Psoas muscle (tissue), 8 donors: ENCODE results near the gene VWA3B. TPM values are rescaled to one million over a fixed set of nuclear protein-coding genes. Genes with fewer than 3 reads are reported as not detected.
"Not testable (repeated sequence)": the region's sequence is repeated elsewhere in the genome, so short reads cannot be mapped to it uniquely, and the experiment has no call there.

Experiments used
- ATAC-seq, 4 donors: fragments of 200-7000 bp; cut with Tn5 transposase; one replicate each; pipeline ENCODE4 v1.9.1; 2020; ENCODE audit warnings: moderate library complexity in 3 of 4, mild to moderate bottlenecking in 2 of 4
- DNase-seq, 2 donors: peaks; one replicate each; pipeline ENCODE4 v3.0.0-alpha.2; 2020
- H3K27ac ChIP-seq: fragments of 200-600 bp; one replicate; pipeline ENCODE4 v1.8.0; 2022
- H3K27me3 ChIP-seq, 3 donors: fragments of 200-600 bp in 1 of 3; one replicate each; pipeline versions ENCODE4 v1.6.1 to v1.8.0; 2013 to 2022; ENCODE audit warnings: low read length in 2 of 3, mild to moderate bottlenecking in 2 of 3, moderate library complexity in 1 of 3; ENCODE audit not compliant: insufficient read depth in 3 of 3
- H3K36me3 ChIP-seq, 2 donors: fragments of 200-600 bp in 1 of 2; one replicate each; pipeline versions ENCODE4 v1.6.1 to v1.8.0; 2013 to 2022; ENCODE audit warnings: low read depth in 1 of 2, mild to moderate bottlenecking in 1 of 2, moderate library complexity in 1 of 2; ENCODE audit not compliant: insufficient read depth in 1 of 2
- H3K4me1 ChIP-seq: fragments of 200-600 bp; one replicate; pipeline ENCODE4 v1.8.0; 2022
- H3K4me3 ChIP-seq: fragments of 200-600 bp; one replicate; pipeline ENCODE4 v1.8.0; 2022; ENCODE audit warnings: mild to moderate bottlenecking
- H3K9me3 ChIP-seq: fragments of 200-600 bp; one replicate; pipeline ENCODE4 v1.8.0; 2022
- WGBS, 3 donors: extraction: QIAGEN DNeasy Blood & Tissue Kit; methylation state at CpG; one replicate each; pipeline versions ENCODE4 v1.1.6 to v1.1.7; 2013; 5-methylcytosine and 5-hydroxymethylcytosine counted together
- intact Hi-C, 2 donors: fragments of 100-400 bp; cut with DNase I; formaldehyde crosslinking; loops; one replicate each; pipeline versions ENCODE4 v1.11.0 to v1.14.2; 2022
- polyA plus RNA-seq, 3 donors: library from polyadenylated mRNA; stranded (reverse); fragments of 200-250 nt; gene quantifications; one replicate each; pipeline ENCODE4 v1.2.3, GENCODE V29; 2013
- total RNA-seq, 4 donors: library from RNA; stranded (reverse); fragmentation: NEBNext Ultra II Directional in 2 of 4; extraction: Animal tissue kit (Norgen Biotek cat#: 25700) in 2 of 4; gene quantifications; one replicate each; pipeline versions ENCODE4 v1.2.1 to v1.2.4, GENCODE V29; 2021 to 2023
- TF ChIP-seq, protein P1 (sequence below): fragments of 200-600 bp; IDR thresholded peaks from one replicate; pipeline ENCODE4 v1.8.0; 2022; ENCODE audit warnings: antibody characterized with exemption
- donor health status: healthy with polysubstance abuse.
- donor health status: DM: no; HTN: no; CAD: no; lungs with moderate emphysema.
- donor health status: Bipolar disorder and iron deficiency.
- donor health status: healthy.
- donor health status: DM: yes; HTN: yes; CAD: no.
- donor health status: DM: no; HTN: no; CAD: no.
- donor health status: DM: no; HTN: no; CAD: no.
- donor health status: DM: yes; HTN: yes; CAD: no.

Gene VWA3B
- total and polyA plus RNA-seq, 7 donors: 0.01 to 0.24 (median 0.21) TPM; not detected in 3

- Histone ChIP-seq H3K27me3 (no peaks in the 10 kb centered on the region), H3K27ac (no peak overlapping the region), H3K9me3 (no peaks in the 10 kb centered on the region), H3K36me3 (no peaks in the 10 kb centered on the region), H3K4me1 (no peaks in the 10 kb centered on the region), H3K4me3 (no peak overlapping the region)
- WGBS, 3 donors: 85 to 88% (median 88%) methylated on average over 12 of the region's 12 CpGs
- ATAC-seq (no peak), DNase-seq (no peak)
- intact Hi-C loops: no loop called here
- TF ChIP-seq, protein P1, sequence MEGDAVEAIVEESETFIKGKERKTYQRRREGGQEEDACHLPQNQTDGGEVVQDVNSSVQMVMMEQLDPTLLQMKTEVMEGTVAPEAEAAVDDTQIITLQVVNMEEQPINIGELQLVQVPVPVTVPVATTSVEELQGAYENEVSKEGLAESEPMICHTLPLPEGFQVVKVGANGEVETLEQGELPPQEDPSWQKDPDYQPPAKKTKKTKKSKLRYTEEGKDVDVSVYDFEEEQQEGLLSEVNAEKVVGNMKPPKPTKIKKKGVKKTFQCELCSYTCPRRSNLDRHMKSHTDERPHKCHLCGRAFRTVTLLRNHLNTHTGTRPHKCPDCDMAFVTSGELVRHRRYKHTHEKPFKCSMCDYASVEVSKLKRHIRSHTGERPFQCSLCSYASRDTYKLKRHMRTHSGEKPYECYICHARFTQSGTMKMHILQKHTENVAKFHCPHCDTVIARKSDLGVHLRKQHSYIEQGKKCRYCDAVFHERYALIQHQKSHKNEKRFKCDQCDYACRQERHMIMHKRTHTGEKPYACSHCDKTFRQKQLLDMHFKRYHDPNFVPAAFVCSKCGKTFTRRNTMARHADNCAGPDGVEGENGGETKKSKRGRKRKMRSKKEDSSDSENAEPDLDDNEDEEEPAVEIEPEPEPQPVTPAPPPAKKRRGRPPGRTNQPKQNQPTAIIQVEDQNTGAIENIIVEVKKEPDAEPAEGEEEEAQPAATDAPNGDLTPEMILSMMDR: no peak
These were observed 213.3 kb downstream of the VWA3B start for GRCh38 chr2:98300141-98300874.

DNA sequence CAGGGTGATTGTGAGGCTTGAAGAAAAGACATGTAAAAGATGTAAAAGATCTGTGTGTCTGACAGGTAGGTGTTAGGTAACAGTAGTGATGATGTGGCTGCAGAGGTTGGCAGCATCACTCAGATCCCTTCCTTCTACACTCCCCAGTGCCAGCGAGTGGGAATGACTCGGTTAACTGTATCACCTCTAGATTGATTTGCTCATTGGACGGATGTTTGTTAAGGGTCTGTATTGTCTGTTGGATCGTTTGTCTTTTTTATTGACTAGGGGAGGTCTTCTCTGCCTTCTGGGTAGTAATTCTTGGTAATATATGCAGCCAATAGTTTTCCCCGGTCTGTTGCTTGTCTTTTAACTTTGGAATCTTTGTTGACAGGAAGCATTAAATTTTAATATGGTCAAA is 214.5 kb downstream of the VWA3B start:
- Histone ChIP-seq H3K36me3 (no peaks in the 10 kb centered on the region), H3K9me3 (no peaks in the 10 kb centered on the region), H3K27ac (no peak overlapping the region), H3K27me3 (no peaks in the 10 kb centered on the region), H3K4me1 (no peaks in the 10 kb centered on the region), H3K4me3 (no peak overlapping the region)
- WGBS, 3 donors: 49 to 68% (median 61%) methylated on average over 5 of the region's 5 CpGs
- intact Hi-C loops: no loop called here
- TF ChIP-seq, protein P1: no peak
- no peak for DNase-seq
- ATAC-seq: no peak

DNA sequence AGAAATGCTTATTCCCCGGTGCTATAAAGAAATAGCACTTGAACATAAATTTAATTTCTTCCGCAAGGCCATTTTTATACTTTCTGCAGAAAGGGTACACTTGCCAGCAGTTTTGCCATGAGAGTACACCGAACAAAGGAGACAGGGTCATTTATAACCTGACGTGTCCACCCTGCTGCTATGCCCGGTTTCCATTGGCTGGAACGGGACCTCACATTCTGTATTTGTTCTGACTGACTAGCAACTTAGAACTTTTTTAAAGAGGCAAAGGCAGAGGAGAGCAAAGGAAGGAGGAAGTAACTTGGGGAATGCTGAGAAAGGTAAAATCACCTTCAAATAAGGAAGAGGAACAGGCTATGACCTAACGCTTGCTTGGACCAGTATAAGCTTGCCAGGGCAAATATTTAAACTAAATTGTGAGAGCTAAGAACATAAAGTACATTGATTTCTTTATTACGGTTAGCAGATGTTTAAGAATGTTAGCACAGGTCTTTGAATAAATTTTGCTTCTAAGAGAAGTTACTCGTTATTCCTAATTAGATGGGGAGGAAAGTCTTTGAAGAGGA is 220.2 kb downstream of the VWA3B start:
- intact Hi-C loops, DNase-seq, H3K36me3 ChIP-seq, H3K27ac ChIP-seq, ATAC-seq, H3K9me3 ChIP-seq, H3K4me1 ChIP-seq, H3K27me3 ChIP-seq, H3K4me3 ChIP-seq: not testable (repeated sequence)
- 74 to 89% (median 79%) methylated on average over 9 of the region's 9 CpGs for WGBS, 3 donors

- Histone ChIP-seq H3K27me3 (peaks cover 0 to 2% (median 0%) of the 10 kb centered on the region in 3 donors), H3K27ac (no peak overlapping the region), H3K36me3 (no peaks in the 10 kb centered on the region), H3K4me1 (no peaks in the 10 kb centered on the region), H3K4me3 (no peak overlapping the region), H3K9me3 (no peaks in the 10 kb centered on the region)
- DNase-seq (no peak), ATAC-seq (no peak)
- intact Hi-C loops: no loop called here
- TF ChIP-seq, protein P1: no peak
- 23 to 30% (median 25%) methylated on average over 8 of the region's 8 CpGs for WGBS, 3 donors
These were observed 221.1 kb downstream of the VWA3B start for GRCh38 chr2:98308068-98308467.

- no peaks in the 10 kb centered on the region for H3K4me1 ChIP-seq
- H3K27me3 ChIP-seq: peaks cover 0 to 2% (median 0%) of the 10 kb centered on the region in 3 donors
- WGBS, 3 donors: 39 to 60% (median 50%) methylated on average over 4 of the region's 4 CpGs
- H3K4me3 ChIP-seq: no peak overlapping the region
- intact Hi-C loops: no loop called here
- H3K36me3 ChIP-seq: no peaks in the 10 kb centered on the region
- ATAC-seq (no peak), DNase-seq (no peak)
- TF ChIP-seq, protein P1: no peak
- H3K9me3 ChIP-seq: no peaks in the 10 kb centered on the region
- H3K27ac ChIP-seq: no peak overlapping the region
These were observed 221.6 kb downstream of the VWA3B start for GRCh38 chr2:98308532-98308931.
